Measurements from ENCODE around the gene ZNF827. TPM values are rescaled to one million over a fixed set of nuclear protein-coding genes. Genes with fewer than 3 reads are reported as not detected.

The ZNF827 gene
- total RNA-seq, 1 experiment from 2014 or later: 5.3 TPM

DNA sequence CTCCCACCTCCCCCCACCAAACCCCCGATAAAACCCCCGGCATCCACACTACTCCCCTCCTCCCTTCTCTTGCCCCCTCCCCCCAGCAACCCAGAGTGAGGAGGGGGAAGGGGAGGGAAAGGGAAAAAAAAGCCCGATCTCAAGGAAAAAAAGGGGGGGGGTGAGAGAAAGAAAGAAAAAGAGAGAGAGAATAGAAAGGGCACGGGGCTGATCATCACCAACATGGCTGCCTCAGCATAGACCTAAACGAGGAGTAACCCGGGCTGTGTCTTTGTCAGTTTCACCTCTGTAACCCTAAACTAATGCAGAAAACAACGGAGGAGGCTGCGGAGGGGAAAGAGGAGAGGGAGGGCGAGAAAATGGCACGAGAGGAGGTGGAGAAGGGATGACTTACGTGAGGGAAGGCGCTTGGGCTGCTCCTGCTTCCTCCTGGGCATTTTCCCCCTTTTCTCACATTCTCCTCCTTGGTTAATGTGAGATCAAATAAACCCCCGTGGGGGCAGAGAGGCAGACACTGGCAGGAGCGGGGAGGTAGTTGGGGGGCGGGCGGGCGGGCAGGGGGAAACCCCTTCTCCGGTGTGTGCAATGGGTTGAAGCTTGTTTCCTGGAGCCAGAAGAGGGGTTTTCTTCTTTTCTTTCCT, 532 bp downstream of the ZNF827 start:
- Mint-ChIP-seq H3K27ac (ENCODE audit: unreplicated experiment) (peak overlapping the region; percentile 83), H3K27me3 (ENCODE audit: insufficient read depth, unreplicated experiment) (no peaks in the 10 kb centered on the region), H3K9me3 (ENCODE audit: unreplicated experiment) (no peaks in the 10 kb centered on the region), H3K36me3 (ENCODE audit: insufficient read depth, unreplicated experiment) (peaks cover 11% of the 10 kb centered on the region), H3K4me3 (ENCODE audit: unreplicated experiment) (peak overlapping the region; percentile 92), H3K4me1 (ENCODE audit: low read depth, unreplicated experiment) (peaks cover 10% of the 10 kb centered on the region)
- peak overlapping the region; percentile 64 for H3K4me3 ChIP-seq (ENCODE audit: low read depth, low read length)
- intact Hi-C loops (cut with micrococcal nuclease; ENCODE audit: unreplicated experiment): loop anchor here (1.0 to 5.0 kb wide), 2 partner anchors 98 to 206 kb away; no protein-coding TSS in a partner anchor
- H3K36me3 ChIP-seq (ENCODE audit: control insufficient read depth, insufficient read depth, low read length): no peaks in the 10 kb centered on the region
- DNase-seq: no peak
- TF ChIP-seq, protein P1, sequence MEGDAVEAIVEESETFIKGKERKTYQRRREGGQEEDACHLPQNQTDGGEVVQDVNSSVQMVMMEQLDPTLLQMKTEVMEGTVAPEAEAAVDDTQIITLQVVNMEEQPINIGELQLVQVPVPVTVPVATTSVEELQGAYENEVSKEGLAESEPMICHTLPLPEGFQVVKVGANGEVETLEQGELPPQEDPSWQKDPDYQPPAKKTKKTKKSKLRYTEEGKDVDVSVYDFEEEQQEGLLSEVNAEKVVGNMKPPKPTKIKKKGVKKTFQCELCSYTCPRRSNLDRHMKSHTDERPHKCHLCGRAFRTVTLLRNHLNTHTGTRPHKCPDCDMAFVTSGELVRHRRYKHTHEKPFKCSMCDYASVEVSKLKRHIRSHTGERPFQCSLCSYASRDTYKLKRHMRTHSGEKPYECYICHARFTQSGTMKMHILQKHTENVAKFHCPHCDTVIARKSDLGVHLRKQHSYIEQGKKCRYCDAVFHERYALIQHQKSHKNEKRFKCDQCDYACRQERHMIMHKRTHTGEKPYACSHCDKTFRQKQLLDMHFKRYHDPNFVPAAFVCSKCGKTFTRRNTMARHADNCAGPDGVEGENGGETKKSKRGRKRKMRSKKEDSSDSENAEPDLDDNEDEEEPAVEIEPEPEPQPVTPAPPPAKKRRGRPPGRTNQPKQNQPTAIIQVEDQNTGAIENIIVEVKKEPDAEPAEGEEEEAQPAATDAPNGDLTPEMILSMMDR (IDR thresholded peaks at IDR 0.05; ENCODE audit: insufficient read depth in 1 of 2, low read depth in 1 of 2, low read length in 1 of 2, severe bottlenecking in 1 of 2, unreplicated experiment in 1 of 2): no peak
- H3K9me3 ChIP-seq: no peaks in the 10 kb centered on the region
- ChIA-PET CTCF (interaction anchor here (0.6 to 1.3 kb wide), 2 partner anchors 14 to 205 kb away, joined by 3 to 4 read pairs; no protein-coding TSS in a partner anchor), POLR2A (no interaction called here)
- BruUV-seq (replicated peaks): no TSS peak
- H3K27me3 ChIP-seq (replicated peaks; ENCODE audit: control insufficient read depth, insufficient read depth, low read length): no peaks in the 10 kb centered on the region; the same call in 1 of the 2 replicates
- peaks cover 5% of the 10 kb centered on the region; the same call in 1 of the 2 replicates for H3K4me1 ChIP-seq

DNA sequence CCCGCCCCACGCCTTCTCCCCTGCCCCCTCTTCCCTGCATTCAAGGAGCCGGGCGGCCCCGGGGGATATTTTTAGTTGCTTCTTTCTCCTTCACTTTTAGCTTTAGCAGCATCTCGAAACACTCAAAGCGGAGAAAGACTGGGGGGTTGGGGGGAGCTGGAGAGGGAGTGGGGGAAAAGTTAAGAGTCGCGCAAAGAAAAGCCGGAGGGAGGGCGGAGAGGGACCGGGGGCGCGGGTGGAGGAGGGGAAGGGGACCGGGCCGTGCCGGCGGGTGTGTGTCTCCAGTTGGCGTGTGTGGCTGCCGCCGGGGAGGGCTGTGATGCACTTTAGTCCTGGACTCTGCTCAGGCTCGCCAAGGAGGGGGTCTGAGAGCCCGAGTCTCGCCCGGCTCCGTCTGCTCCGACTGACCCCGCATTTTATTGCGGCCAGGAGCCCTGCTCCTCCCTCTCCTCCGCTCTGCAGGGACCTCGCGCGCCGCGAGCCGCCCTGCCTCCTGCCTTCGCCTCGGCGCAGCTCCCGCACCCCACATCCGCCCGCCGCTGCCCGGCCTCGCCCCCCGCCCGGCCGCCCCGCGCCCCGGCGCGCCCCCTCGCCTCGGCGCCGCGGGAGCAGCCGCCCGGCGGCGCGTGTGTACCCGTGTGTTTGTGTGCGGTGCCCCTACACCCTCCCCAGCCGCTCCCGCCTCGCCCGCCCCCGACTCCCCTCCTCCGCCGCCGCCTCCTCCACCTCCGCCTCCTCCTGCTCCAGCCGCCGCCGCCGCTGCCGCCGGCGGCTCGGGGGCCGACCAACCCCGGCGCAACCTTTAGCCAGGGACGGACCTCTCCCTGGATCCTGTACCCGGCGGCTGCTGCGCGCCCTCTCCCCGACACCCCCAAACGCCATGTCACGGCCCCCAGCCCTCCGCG, 1.4 kb downstream of the ZNF827 start:
- intact Hi-C loops (cut with micrococcal nuclease; ENCODE audit: unreplicated experiment): loop anchor here (5.0 kb wide), 1 partner anchor 205 kb away; no protein-coding TSS in a partner anchor
- POLR2A ChIA-PET: interaction anchor here (0.5 to 0.6 kb wide), 2 partner anchors 318 to 455 kb away, joined by 4 to 8 read pairs; no protein-coding TSS in a partner anchor
- Histone ChIP-seq H3K9me3 (no peaks in the 10 kb centered on the region), H3K27me3 (replicated peaks; ENCODE audit: control insufficient read depth, insufficient read depth, low read length) (no peaks in the 10 kb centered on the region; the same call in 1 of the 2 replicates), H3K4me3 (ENCODE audit: low read depth, low read length) (peak overlapping the region; percentile 64), H3K4me1 (peaks cover 5% of the 10 kb centered on the region; the same call in 1 of the 2 replicates), H3K36me3 (ENCODE audit: control insufficient read depth, insufficient read depth, low read length) (no peaks in the 10 kb centered on the region)
- Mint-ChIP-seq H3K27me3 (ENCODE audit: insufficient read depth, unreplicated experiment) (no peaks in the 10 kb centered on the region), H3K36me3 (ENCODE audit: insufficient read depth, unreplicated experiment) (peaks cover 11% of the 10 kb centered on the region), H3K4me1 (ENCODE audit: low read depth, unreplicated experiment) (peaks cover 10% of the 10 kb centered on the region), H3K9me3 (ENCODE audit: unreplicated experiment) (no peaks in the 10 kb centered on the region), H3K4me3 (ENCODE audit: unreplicated experiment) (peak overlapping the region; percentile 92), H3K27ac (ENCODE audit: unreplicated experiment) (peak overlapping the region; percentile 83)
- peak; percentile 54 to 81 for DNase-seq
- TF ChIP-seq, protein P1 (IDR thresholded peaks at IDR 0.05; ENCODE audit: insufficient read depth in 1 of 2, low read depth in 1 of 2, low read length in 1 of 2, severe bottlenecking in 1 of 2, unreplicated experiment in 1 of 2): no peak
- CTCF ChIA-PET: no interaction called here
- BruUV-seq (replicated peaks): no TSS peak
